HFFc6 (cell line): Measurements from ENCODE around the gene SLC4A11. TPM values are rescaled to one million over a fixed set of nuclear protein-coding genes. Genes with fewer than 3 reads are reported as not detected.

Experiments used
- DNase-seq: peaks from one replicate; pipeline ENCODE4 v3.0.0-alpha.2; 2018
- H3K27ac Mint-ChIP-seq: 2 replicates; pipeline ENCODE4 v1.8.0; 2020; ENCODE audit warnings: mild to moderate bottlenecking, mixed read lengths
- H3K27me3 Mint-ChIP-seq: 2 replicates; pipeline ENCODE4 v1.8.0; 2021; ENCODE audit warnings: mild to moderate bottlenecking, moderate library complexity, mixed read lengths; ENCODE audit not compliant: insufficient read depth
- H3K36me3 Mint-ChIP-seq: 2 replicates; pipeline ENCODE4 v1.8.0; 2021; ENCODE audit warnings: low read depth, mixed read lengths
- H3K4me1 Mint-ChIP-seq: 2 replicates; pipeline ENCODE4 v1.8.0; 2020; ENCODE audit warnings: low read depth, mixed read lengths
- H3K4me3 Mint-ChIP-seq: 2 replicates; pipeline ENCODE4 v1.8.0; 2020; ENCODE audit warnings: mild to moderate bottlenecking, moderate library complexity, mixed read lengths
- H3K9me3 Mint-ChIP-seq: 2 replicates; pipeline ENCODE4 v1.8.0; 2020; ENCODE audit warnings: mild to moderate bottlenecking, mixed read lengths
- total RNA-seq, 6 experiments: library from RNA; stranded (reverse); fragmentation: NEBNext Ultra II Directional; extraction: Animal tissue kit (Norgen Biotek cat#: 25700); gene quantifications; 2 replicates in 1 of 6; 3 replicates in 5 of 6; pipeline ENCODE4 v1.2.3, GENCODE V29; 2021
- TF ChIP-seq, protein P1 (sequence below): fragments of 200-600 bp; sonication (generic); IDR thresholded peaks from 2 replicates; pipeline ENCODE4 v1.5.0; 2021; ENCODE audit warnings: antibody characterized with exemption, mild to moderate bottlenecking

SLC4A11 gene
- total RNA-seq, 6 experiments from 2014 or later = 2.4 to 3.6 (median 3.1) TPM

DNA sequence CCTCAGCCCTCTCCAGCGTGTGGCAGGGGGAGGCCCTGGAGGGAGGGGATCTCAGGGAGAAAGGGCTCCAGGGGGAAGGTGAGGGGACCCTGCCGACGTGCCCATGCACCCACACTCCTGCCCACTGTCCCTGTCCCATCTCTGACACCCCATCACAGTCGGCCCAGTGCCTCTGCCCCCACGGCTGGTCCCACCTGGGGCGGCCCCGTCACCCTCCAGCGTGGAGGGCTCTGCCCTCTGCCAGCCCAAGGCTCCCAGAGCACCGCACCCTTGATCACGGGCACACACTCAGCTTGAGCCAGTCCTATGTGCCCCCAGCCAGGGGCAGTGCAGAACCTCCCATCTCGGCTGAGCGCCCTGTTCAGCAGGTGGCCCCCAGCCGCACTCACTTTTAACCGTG, 9.2 kb downstream of the SLC4A11 start:
- peaks cover 11% of the 10 kb centered on the region; the same call in 1 of the 2 replicates for H3K4me1 Mint-ChIP-seq
- DNase-seq = no peak
- peaks cover 2% of the 10 kb centered on the region; the same call in 1 of the 2 replicates for H3K27me3 Mint-ChIP-seq
- no peaks in the 10 kb centered on the region for H3K36me3 Mint-ChIP-seq
- no peak overlapping the region for H3K27ac Mint-ChIP-seq
- TF ChIP-seq, protein P1, sequence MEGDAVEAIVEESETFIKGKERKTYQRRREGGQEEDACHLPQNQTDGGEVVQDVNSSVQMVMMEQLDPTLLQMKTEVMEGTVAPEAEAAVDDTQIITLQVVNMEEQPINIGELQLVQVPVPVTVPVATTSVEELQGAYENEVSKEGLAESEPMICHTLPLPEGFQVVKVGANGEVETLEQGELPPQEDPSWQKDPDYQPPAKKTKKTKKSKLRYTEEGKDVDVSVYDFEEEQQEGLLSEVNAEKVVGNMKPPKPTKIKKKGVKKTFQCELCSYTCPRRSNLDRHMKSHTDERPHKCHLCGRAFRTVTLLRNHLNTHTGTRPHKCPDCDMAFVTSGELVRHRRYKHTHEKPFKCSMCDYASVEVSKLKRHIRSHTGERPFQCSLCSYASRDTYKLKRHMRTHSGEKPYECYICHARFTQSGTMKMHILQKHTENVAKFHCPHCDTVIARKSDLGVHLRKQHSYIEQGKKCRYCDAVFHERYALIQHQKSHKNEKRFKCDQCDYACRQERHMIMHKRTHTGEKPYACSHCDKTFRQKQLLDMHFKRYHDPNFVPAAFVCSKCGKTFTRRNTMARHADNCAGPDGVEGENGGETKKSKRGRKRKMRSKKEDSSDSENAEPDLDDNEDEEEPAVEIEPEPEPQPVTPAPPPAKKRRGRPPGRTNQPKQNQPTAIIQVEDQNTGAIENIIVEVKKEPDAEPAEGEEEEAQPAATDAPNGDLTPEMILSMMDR = no peak
- no peak overlapping the region for H3K4me3 Mint-ChIP-seq
- no peaks in the 10 kb centered on the region for H3K9me3 Mint-ChIP-seq

DNA sequence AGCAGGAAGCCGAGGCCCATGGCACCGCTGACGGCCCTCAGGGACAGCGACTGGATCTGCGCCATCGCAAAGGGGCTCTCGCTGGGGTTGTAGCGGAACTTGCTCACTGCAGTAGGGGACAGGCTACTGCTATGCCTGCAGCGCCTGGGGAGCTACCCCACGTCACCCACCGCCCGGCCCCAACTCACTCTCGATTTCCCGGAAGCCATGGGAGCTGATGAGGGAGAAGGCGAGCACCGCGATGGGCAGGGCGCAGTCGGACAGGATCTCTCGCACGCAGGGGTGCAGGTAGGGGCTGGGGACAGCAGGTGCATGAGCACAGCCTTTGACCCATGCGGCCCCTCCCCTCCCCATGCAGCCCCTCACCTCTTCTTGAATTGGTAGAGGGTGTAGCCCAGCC, 9.8 kb downstream of the SLC4A11 start:
- TF ChIP-seq, protein P1 = no peak
- Mint-ChIP-seq H3K27ac (no peak overlapping the region), H3K27me3 (peaks cover 2% of the 10 kb centered on the region; the same call in 1 of the 2 replicates), H3K36me3 (no peaks in the 10 kb centered on the region), H3K4me3 (no peak overlapping the region), H3K4me1 (peaks cover 11% of the 10 kb centered on the region; the same call in 1 of the 2 replicates), H3K9me3 (no peaks in the 10 kb centered on the region)
- DNase-seq = no peak

DNA sequence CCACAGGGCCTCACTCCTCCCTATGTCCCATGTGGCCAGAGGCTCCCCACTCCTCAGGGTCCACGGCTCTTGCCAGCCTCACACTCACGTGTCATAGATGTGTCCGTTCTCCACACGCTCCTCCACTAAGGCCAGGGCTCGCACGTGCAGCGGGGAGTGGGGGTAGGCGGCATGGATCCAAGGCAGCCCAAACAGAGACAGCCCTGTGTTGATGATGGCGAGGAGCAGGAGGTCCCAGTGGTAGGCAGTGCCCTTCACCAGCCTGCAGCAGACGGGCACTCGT, 10.3 kb downstream of the SLC4A11 start:
- no peak for DNase-seq
- TF ChIP-seq, protein P1 = no peak
- no peak overlapping the region for H3K4me3 Mint-ChIP-seq
- H3K36me3 Mint-ChIP-seq = no peaks in the 10 kb centered on the region
- H3K4me1 Mint-ChIP-seq = peaks cover 11% of the 10 kb centered on the region; the same call in 1 of the 2 replicates
- H3K9me3 Mint-ChIP-seq = no peaks in the 10 kb centered on the region
- no peak overlapping the region for H3K27ac Mint-ChIP-seq
- peaks cover 2% of the 10 kb centered on the region; the same call in 1 of the 2 replicates for H3K27me3 Mint-ChIP-seq

DNA sequence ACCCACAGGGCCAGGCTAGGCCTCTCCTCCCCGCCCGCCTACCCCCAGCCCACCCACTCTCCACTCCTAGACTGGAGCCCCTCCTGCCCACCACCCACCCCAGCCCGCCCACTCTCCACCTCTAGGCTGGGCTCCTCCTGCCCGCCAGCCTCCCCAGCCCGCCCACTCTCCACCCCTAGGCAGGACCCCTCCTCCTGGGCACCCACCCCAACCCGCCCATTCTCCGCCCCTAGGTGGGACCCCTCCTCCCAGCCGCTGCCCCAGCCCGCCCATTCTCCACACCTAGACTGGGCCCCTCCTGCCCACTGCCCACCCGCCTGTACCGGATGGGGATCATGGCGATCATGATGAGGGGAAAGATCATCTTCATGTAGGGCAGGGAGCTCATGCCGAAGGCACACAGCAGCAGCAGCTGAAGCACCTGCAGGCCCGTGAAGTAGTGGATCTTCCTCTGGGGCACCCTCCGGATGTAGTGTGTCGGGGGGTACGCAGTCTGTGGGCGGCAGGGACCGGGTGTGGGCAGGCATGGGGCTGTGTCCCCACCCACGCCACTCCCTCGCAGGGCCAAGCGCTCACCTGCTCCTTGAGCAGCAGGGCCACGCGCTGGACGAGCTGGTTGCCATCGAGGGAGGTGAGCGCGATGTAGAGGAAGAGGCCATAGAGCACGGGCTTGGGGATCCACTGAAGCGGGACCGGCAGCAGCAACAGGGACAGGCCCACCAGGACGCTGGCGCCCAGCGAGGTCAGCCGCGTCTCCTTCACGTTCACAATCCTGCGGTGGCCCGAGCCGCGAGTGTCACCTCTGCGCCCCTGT, 10.8 kb downstream of the SLC4A11 start:
- H3K4me3 Mint-ChIP-seq = no peak overlapping the region
- TF ChIP-seq, protein P1 = no peak
- no peak overlapping the region for H3K27ac Mint-ChIP-seq
- no peak for DNase-seq
- peaks cover 2% of the 10 kb centered on the region; the same call in 1 of the 2 replicates for H3K27me3 Mint-ChIP-seq
- H3K4me1 Mint-ChIP-seq = peaks cover 11% of the 10 kb centered on the region; the same call in 1 of the 2 replicates
- no peaks in the 10 kb centered on the region for H3K36me3 Mint-ChIP-seq
- no peaks in the 10 kb centered on the region for H3K9me3 Mint-ChIP-seq

DNA sequence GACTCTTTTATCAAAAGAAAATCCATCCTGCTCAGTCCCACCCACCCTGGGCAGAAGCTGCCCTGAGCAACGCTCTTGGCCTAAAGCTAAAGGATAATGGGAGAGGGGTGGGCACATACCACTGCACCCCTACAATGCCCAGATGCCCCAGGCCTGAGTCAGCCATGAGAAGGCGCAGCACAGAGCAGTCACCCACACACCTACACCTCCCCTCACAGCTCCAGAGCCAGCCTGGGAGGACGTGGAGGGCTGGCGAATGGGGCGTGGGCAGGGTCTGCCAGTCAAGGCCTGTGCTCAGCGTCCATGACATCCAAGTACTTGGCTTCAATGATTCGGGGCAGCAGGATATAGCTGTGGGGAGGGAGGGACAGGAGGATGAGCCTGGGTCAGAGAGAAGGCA, 11.5 kb downstream of the SLC4A11 start:
- no peaks in the 10 kb centered on the region for H3K36me3 Mint-ChIP-seq
- no peak overlapping the region for H3K4me3 Mint-ChIP-seq
- TF ChIP-seq, protein P1 = no peak
- DNase-seq = no peak
- no peak overlapping the region for H3K27ac Mint-ChIP-seq
- no peaks in the 10 kb centered on the region for H3K9me3 Mint-ChIP-seq
- peaks cover 11% of the 10 kb centered on the region; the same call in 1 of the 2 replicates for H3K4me1 Mint-ChIP-seq
- peaks cover 2% of the 10 kb centered on the region; the same call in 1 of the 2 replicates for H3K27me3 Mint-ChIP-seq
